HUES48 (cell line): ENCODE measurements around the gene AP1G1.

Source experiments
- H3K27ac ChIP-seq: one replicate; pipeline ENCODE4 v1.7.0; 2013; ENCODE audit warnings: low read depth, low read length, inconsistent platforms
- H3K27me3 ChIP-seq: 2 replicates; pipeline ENCODE4 v1.6.1; 2013; ENCODE audit warnings: mild to moderate bottlenecking, low read length; ENCODE audit not compliant: control insufficient read depth, insufficient read depth
- H3K36me3 ChIP-seq: 2 replicates; pipeline ENCODE4 v1.6.1; 2013; ENCODE audit warnings: low read length; ENCODE audit not compliant: control insufficient read depth, insufficient read depth
- H3K4me1 ChIP-seq: 2 replicates; pipeline ENCODE4 v1.6.1; 2013; ENCODE audit warnings: mild to moderate bottlenecking, low read length; ENCODE audit not compliant: control insufficient read depth, insufficient read depth
- H3K4me3 ChIP-seq: 2 replicates; pipeline ENCODE4 v1.5.1; 2013; ENCODE audit warnings: mild to moderate bottlenecking, low read depth, low read length
- H3K9ac ChIP-seq: 2 replicates; pipeline ENCODE4 v1.6.1; 2013; ENCODE audit warnings: mild to moderate bottlenecking, low read depth, low read length, moderate library complexity
- H3K9me3 ChIP-seq: 2 replicates; pipeline ENCODE4 v1.6.1; 2013; ENCODE audit warnings: low read length; ENCODE audit not compliant: control insufficient read depth, insufficient read depth

AP1G1 gene

DNA sequence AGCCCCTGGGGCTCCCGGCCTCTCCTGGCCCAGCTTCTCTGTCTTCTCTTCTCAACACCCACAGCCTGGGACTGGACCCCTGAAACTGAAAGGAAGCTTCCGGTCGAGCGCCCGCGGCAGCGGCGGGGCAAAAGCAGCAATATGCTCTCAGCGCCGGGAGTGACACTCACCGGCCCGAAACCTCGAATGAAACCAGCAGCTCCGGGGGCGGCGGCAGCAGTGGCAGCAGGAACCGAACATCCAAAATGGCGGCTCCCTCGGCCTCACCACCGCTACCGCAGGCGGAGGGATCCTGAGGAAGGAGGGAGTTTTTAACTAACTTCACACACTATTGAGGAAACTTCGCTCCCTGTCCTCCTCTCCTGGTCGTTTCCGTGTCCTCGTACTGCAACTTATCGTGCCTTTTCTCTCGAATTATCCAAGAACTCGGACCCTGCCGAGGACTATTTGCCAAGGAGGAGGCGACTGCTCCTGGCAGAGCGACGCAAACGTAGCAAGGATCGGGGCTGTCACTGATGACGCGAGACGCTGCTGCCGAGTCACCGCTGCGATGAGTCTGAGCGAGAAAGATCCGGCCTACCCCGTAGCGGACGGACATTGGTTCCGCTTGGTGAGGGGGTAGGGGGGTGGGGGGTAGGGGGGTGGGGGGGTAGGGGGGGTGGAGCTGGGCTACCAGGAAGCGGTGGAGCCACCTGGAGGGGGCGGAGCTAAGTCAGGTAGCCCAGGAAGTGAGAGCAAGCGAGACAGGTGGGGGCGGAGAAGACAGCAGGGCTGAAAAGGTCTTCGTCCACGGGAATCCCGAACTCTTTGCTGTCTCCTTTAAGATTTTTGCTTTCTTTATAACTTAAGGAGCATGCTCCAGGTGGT lies at the start of gene AP1G1:
Gene AP1G1, minus strand, starts transcription at position 242 of the 867 bp plus-strand sequence. CDS start 19,355 bp downstream, outside the sequence.
- peaks cover 5% of the 10 kb centered on the region; the same call in 1 of the 2 replicates for H3K4me1 ChIP-seq
- H3K9me3 ChIP-seq = no peaks in the 10 kb centered on the region
- no peaks in the 10 kb centered on the region for H3K27me3 ChIP-seq
- peaks cover 9% of the 10 kb centered on the region for H3K36me3 ChIP-seq
- H3K4me3 ChIP-seq = peak within 1 kb of the TSS; percentile 93
- H3K27ac ChIP-seq = peak within 1 kb of the TSS; percentile 97
- peak within 1 kb of the TSS; percentile 99 for H3K9ac ChIP-seq

DNA sequence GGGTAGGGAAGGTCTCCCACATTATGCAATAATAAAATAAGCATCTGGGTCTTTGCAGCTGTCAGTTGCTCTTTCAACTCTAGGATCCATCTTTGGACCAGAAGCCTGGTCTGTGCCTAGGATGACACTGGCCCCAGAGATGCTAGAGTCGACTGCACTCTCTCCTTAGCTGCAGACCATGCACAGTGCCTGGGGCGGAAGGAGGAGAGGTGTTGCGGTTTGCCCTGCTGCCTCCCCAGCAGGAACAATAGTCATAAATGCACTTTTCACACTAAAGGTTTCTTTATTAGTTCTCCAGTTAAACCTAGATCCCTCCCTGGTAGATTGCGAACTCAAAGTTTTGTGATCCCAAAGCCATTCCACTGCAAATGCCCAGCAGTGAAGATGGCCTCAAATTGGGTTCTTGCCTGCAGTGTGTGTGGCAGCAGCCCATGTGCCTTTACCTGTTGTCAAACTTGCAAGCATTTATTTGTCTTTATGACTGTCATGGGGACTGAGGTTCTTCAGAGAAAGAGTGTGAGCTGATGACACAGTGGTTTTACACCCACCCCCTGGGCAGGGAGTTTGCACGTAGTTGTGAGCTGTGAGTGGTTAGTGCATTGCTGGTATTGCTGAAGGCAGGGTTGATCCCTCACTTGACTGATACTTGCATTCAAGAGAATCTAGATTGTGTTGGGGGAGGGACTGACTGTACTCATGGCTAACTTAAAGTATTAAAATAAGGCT lies 47.5 kb upstream of the AP1G1 start:
- H3K36me3 ChIP-seq = peaks cover 50% of the 10 kb centered on the region
- H3K9me3 ChIP-seq = no peaks in the 10 kb centered on the region
- H3K27me3 ChIP-seq = no peaks in the 10 kb centered on the region
- no peak overlapping the region for H3K4me3 ChIP-seq
- no peak overlapping the region for H3K27ac ChIP-seq
- H3K9ac ChIP-seq = no peak overlapping the region
- H3K4me1 ChIP-seq = no peaks in the 10 kb centered on the region

DNA sequence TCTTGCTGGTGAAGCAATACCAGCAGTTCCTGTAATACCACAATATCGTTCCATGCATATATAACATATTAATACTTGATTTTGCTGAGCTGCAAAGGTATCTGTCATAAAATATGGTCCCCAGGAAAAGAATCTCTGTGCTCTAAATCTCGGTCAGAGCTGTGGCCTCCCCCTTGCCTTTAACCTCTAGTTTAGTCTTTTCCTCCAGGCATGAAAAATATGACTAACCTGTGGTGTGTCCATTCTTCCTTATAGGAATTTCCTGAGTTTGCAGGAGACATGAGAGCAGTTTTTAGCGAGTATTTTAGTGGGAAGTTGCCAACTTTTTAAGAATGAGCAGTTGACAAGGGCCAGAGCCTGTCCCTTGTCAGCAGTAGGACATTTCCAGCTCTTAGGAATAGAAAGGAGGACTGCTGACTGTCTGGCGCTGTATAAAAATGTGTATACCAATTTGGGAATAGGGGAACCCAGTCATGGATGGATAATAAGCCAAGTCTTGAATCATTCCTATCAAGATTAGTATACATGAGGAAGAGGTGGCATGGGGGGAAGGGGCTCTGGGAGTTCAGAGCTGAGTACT lies 45.8 kb upstream of the AP1G1 start:
- Histone ChIP-seq H3K27me3 (no peaks in the 10 kb centered on the region), H3K4me3 (no peak overlapping the region), H3K36me3 (peaks cover 53% of the 10 kb centered on the region), H3K9ac (no peak overlapping the region), H3K9me3 (no peaks in the 10 kb centered on the region), H3K4me1 (no peaks in the 10 kb centered on the region), H3K27ac (no peak overlapping the region)

DNA sequence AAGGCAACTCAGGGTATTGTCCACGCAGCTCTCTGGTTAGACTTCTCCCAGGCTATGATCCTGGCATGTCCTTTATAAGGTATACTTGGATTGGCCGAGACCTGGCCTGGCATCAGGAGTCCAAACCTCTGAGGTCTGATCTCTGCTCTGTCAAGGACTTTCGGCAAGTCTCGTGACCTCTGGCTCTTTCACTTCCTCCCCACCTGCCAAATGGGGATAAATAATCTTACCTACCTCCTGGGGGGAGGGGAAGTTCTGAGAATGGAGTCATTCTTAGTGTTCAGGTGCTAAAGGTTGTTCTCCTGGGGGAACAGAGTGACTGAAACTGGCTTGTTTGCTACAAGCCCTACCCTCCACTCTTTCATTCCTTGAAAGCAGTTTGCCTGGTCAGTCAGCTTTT lies 44.8 kb upstream of the AP1G1 start:
- peaks cover 54% of the 10 kb centered on the region for H3K36me3 ChIP-seq

DNA sequence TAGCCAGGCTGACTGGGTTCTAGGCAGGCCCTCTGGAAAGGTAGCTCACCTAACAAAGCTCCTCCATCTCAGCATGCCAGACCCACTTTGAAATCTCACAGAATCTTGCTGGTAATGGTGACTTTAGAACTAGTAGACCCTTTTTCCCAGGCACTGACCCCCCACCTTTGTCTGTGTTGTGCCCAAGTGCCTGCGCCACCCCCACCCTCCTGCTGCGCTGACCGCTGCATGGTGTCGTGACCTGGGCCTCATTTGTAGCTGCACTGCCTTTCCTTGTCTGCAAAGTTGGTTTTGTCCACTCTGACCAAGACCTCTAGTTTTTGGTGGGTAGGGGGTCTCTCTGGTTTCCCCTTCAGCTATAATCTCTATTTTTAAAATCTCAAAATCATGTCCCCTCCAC lies 43.9 kb upstream of the AP1G1 start:
- Histone ChIP-seq H3K36me3 (peaks cover 62% of the 10 kb centered on the region), H3K4me3 (no peak overlapping the region), H3K27ac (no peak overlapping the region), H3K9ac (no peak overlapping the region), H3K4me1 (no peaks in the 10 kb centered on the region), H3K27me3 (no peaks in the 10 kb centered on the region), H3K9me3 (no peaks in the 10 kb centered on the region)

More for the DNA sequence above, 44.8 kb upstream of the AP1G1 start:
- Histone ChIP-seq H3K27ac (no peak overlapping the region), H3K27me3 (no peaks in the 10 kb centered on the region), H3K4me1 (no peaks in the 10 kb centered on the region), H3K9me3 (no peaks in the 10 kb centered on the region), H3K9ac (no peak overlapping the region), H3K4me3 (no peak overlapping the region)

DNA sequence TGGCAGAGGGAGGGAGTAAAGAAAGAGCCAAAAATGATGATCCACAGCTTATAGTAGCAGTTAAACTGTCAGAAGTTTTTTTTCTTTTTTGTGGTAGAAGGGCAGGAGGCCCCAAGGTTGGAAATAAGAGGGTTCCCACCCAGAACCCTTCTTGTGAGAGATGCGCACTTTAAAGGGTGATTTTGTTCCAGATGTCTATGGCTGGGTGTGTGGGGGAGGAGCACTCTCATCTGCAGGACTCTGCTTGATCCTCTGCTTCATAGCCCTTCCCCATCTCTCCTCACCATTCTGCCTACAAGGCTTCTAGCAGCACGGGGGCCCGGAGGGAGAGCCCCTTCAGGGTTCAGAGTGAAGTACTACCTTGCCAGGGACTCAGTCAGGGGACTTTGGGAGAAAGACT lies 43.5 kb upstream of the AP1G1 start:
- Histone ChIP-seq H3K9ac (no peak overlapping the region), H3K4me3 (no peak overlapping the region), H3K27ac (no peak overlapping the region), H3K27me3 (no peaks in the 10 kb centered on the region), H3K4me1 (peaks cover under 1% of the 10 kb centered on the region; the same call in 1 of the 2 replicates), H3K36me3 (peaks cover 62% of the 10 kb centered on the region), H3K9me3 (no peaks in the 10 kb centered on the region)

DNA sequence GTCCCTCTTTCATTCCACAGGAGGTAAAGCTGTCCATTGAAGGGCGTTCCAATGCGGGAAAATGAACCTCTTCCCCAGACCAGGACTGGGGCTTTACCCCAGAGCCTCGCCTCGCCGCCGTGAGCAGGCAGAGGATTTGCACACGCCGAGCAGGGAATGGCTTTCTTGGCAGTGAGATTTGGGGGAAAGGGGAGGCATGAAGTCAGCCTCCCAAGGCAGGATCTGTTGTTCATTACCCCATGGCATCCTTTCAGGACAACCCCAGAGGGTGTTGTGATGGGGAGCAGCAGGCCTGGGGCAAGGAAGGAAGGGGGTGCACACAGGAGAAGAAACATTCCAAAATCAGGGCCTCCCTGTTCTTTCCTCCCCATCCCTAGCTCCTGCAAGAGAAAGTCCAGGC lies 43.1 kb upstream of the AP1G1 start:
- no peak overlapping the region for H3K4me3 ChIP-seq
- peaks cover 4% of the 10 kb centered on the region; the same call in 1 of the 2 replicates for H3K4me1 ChIP-seq
- H3K36me3 ChIP-seq = peaks cover 62% of the 10 kb centered on the region
- H3K27me3 ChIP-seq = no peaks in the 10 kb centered on the region
- no peaks in the 10 kb centered on the region for H3K9me3 ChIP-seq
- no peak overlapping the region for H3K27ac ChIP-seq
- H3K9ac ChIP-seq = no peak overlapping the region

DNA sequence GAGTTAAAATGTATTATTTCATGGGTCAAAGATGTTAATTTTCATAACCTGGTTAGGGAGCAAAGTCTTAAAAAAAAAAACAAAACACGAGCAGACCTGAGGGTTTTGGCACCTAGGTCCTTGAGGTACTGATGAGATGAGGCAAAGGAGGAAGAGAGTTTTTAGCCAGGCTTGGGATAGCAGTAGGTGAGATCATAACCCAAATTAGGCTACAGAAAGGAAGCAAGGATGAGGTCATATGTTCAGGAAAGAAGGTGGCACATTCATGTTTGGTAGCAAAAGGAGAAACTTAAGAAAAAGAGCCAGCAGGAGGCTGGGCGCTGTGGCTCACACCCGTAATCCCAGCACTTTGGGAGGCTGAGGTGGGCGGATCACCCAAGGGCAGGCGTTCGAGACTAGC lies 40.0 kb upstream of the AP1G1 start:
- Histone ChIP-seq H3K9me3 (no peaks in the 10 kb centered on the region), H3K27me3 (no peaks in the 10 kb centered on the region), H3K4me1 (peaks cover 5% of the 10 kb centered on the region; the same call in 1 of the 2 replicates), H3K36me3 (peaks cover 54% of the 10 kb centered on the region), H3K9ac (no peak overlapping the region), H3K4me3 (no peak overlapping the region), H3K27ac (no peak overlapping the region)

DNA sequence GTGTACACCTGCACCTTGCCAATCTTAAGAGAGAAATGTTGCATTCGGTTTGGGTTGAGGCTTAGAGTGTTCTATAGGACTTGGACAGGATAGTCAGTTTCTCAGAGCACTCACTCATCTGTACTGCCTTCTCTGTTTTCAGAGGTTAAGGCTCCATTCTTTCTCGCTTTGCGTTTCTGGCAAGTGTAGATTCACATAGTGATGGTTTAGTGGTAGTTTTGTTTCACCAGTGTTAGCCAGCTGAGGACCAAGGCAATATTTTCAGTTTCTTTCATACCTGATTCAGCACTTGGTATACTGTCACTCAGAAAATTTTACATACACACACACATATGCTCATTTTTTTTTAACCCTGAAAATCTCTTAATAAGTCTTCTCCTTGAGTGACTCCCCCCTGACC lies 38.5 kb upstream of the AP1G1 start:
- Histone ChIP-seq H3K9ac (0 out of 2 replicates have a peak overlapping the region, but pooled peaks have one; percentile 82), H3K27ac (no peak overlapping the region)

DNA sequence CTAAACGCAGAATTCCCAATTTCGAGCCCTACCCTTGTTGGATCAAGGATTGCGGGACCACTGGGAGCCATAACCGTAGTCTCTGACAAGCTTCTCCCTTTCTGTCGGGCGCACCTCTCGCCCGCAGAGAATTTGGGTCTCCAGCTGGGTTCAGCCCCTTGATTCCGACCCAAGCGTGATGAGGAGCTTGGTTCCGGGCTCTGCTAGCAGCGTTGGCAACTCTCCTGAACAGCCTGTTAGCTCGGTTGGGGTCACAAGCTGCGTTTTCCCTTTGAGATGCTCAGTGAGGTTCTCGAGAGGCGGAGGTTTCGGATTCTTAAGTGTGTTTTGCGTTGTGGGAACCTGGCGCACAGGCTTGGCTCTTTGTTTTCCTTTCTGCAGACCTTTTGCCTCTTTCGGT lies 37.8 kb upstream of the AP1G1 start:
- H3K9ac ChIP-seq = peak overlapping the region; percentile 82
- H3K4me3 ChIP-seq = peak overlapping the region; percentile 79
- H3K4me1 ChIP-seq = peaks cover 5% of the 10 kb centered on the region; the same call in 1 of the 2 replicates
- peaks cover 36% of the 10 kb centered on the region for H3K36me3 ChIP-seq
- no peaks in the 10 kb centered on the region for H3K27me3 ChIP-seq
- H3K9me3 ChIP-seq = no peaks in the 10 kb centered on the region
- H3K27ac ChIP-seq = peak overlapping the region; percentile 42

More for the DNA sequence above, 38.5 kb upstream of the AP1G1 start:
- Histone ChIP-seq H3K4me1 (peaks cover 5% of the 10 kb centered on the region; the same call in 1 of the 2 replicates), H3K9me3 (no peaks in the 10 kb centered on the region), H3K27me3 (no peaks in the 10 kb centered on the region), H3K4me3 (peak overlapping the region; percentile 79), H3K36me3 (peaks cover 41% of the 10 kb centered on the region)
